Kidney epithelial cell (primary cell): ENCODE measurements around the gene TEX101. TPM values are rescaled to one million over a fixed set of nuclear protein-coding genes. Genes with fewer than 3 reads are reported as not detected.

Experiments
- DNase-seq: peaks from one replicate; pipeline ENCODE4 v3.0.0-alpha.2; 2010; ENCODE audit warnings: low read depth
- H3K27me3 ChIP-seq: 2 replicates; pipeline ENCODE4 v1.6.0; 2011; ENCODE audit warnings: low read length; ENCODE audit not compliant: control insufficient read depth, insufficient read depth
- H3K36me3 ChIP-seq: 2 replicates; pipeline ENCODE4 v1.5.1; 2011; ENCODE audit warnings: low read length; ENCODE audit not compliant: control insufficient read depth, insufficient read depth
- H3K4me3 ChIP-seq: 2 replicates; pipeline ENCODE4 v1.5.1; 2011; ENCODE audit warnings: low read depth, mild to moderate bottlenecking, control low read depth, low read length
- CTCF ChIP-seq: IDR thresholded peaks from 2 replicates; pipeline ENCODE4 v1.5.1; 2011; ENCODE audit warnings: mild to moderate bottlenecking, moderate library complexity, low read length, control low read depth, inconsistent platforms; ENCODE audit not compliant: insufficient read depth, poor library complexity, severe bottlenecking
- total RNA-seq: library from RNA; depleted of rRNA; stranded (reverse); fragments of >200 nt; gene quantifications from 2 replicates; pipeline ENCODE4 v1.2.3, GENCODE V29; 2015

Gene TEX101
- total RNA-seq, 1 donor from 2014 or later, result not detected

DNA sequence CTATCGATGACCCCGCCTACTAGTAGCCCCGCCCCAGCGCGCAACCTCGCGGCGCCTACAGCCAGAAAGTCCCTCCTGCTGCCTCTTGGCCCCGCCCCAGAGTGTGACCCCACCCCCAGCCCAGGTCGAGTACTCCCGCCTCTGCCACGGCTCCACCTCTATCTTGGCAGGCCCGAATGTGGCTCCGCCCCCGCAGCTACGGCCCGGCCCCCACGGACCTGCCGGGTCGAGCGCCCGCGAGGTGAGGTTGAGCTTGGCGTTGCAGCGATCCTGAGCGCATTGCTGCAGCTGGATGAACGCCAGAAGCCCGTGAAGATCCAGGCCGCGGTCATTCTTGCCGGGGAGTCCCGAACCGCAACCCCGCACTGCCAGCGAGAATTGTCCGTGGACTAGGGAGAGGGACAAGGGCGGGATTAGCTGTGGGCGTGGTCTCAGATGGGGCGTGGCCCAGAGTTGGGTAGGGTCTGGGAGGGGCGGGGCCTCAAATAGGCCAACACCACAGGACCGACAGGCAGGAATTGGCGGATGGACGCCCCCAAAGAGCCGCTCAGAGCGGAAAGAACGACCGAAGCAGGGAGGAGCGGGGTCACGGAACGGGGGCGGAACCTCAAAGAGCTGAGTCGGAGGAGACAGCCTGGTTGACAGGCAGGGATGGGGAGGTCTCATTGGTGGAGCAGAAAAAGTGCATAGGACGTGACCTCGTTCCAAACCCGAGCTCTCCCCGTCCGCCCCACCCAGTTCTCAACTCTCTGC, 48.9 kb downstream of the TEX101 start:
- H3K36me3 ChIP-seq, result no peaks in the 10 kb centered on the region

DNA sequence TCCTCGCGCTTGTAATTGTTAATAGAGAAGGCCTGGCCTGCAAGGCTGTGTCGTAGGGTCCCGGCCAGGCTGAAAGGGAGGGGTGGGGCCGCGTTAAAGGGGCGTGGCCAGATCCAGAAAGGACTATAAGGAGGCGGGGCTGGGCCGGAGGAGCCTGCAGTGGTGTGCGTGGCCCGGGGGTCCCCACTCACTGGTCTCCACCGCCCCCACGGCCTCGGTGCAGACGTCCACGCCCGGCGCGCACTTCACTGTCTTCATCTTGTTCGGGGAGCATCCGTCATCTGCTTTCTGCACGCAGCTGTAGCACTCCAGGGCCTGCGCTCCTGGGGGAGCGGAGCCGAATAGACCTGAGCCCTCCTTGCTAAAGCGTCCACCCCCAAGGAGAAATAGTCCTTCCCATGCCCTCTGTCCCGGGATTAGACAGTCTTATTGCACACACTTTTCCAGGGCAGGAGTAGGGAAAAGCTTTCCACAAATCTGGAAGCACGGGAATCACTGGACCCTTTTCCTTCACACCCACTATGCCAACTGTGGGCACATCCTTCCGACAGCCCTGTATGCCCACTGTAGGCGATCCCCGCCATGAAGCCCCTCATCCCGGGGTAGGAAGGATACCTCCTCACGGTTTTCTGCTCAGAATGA, 49.6 kb downstream of the TEX101 start:
- DNase-seq, result no peak
- no peaks in the 10 kb centered on the region for H3K36me3 ChIP-seq
- TF ChIP-seq CTCF, result no peak
- H3K27me3 ChIP-seq, result peaks cover 5% of the 10 kb centered on the region
- peak overlapping the region; percentile 59 for H3K4me3 ChIP-seq

More for the DNA sequence above, 48.9 kb downstream of the TEX101 start:
- no peak for TF ChIP-seq CTCF
- Histone ChIP-seq H3K27me3 (peaks cover 5% of the 10 kb centered on the region), H3K4me3 (peak overlapping the region; percentile 59)
- peak; percentile 39 for DNase-seq

DNA sequence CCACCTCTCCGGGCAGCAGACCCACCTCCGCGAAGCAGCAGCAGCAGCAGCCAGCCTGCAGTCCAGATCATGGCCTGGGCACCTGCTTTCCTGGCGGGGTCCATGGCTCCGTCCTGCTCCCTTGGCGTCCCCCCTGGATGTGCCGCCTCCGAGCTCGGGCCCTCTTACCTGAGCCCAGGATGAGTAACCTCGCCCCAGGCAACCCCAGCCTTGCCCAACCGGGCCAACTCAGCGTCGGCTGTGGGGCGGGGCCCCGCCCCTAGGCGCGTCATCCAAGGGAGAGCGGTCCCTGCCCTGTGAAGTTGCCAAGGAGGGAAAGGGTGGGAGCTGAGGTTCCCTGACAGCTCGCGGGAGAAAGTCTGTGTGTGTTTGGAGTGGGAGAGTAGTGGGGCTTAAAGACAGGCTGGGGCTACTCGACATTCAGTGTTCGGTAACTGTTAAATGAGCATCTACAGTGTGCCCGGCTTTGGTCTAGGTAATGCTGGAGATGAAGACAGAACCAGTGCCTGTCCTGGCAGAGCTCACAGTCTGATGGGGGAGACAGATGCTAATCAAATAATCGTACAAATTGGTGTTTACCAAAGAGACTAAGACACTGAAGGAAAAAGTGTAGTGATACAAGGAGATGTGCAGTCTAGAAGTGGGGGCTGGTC, 50.9 kb downstream of the TEX101 start, which contains the start of gene LYPD3:
Gene LYPD3 (minus strand): TSS at position 141 of the 653 bp plus-strand sequence. CDS start 37 bp downstream, at position 104.
- peak; percentile 19 for DNase-seq
- H3K36me3 ChIP-seq, result no peaks in the 10 kb centered on the region
- H3K27me3 ChIP-seq, result peaks cover 5% of the 10 kb centered on the region
- TF ChIP-seq CTCF, result no peak
- no peak within 1 kb of the TSS for H3K4me3 ChIP-seq

GRCh38 chr19:43466793-43467192, 52.1 kb downstream of the TEX101 start:
- no peak for TF ChIP-seq CTCF
- no peak overlapping the region for H3K4me3 ChIP-seq
- H3K27me3 ChIP-seq, result peaks cover 5% of the 10 kb centered on the region
- no peaks in the 10 kb centered on the region for H3K36me3 ChIP-seq
- DNase-seq, result no peak

- Histone ChIP-seq H3K27me3 (peaks cover 5% of the 10 kb centered on the region), H3K4me3 (no peak overlapping the region), H3K36me3 (no peaks in the 10 kb centered on the region)
- DNase-seq, result no peak
- no peak for TF ChIP-seq CTCF
These were observed 52.6 kb downstream of the TEX101 start for GRCh38 chr19:43467276-43467675.
